HG02642 (cell line): Measurements from ENCODE around the gene UNC13B.
A peak's percentile ranks its signal among the peaks of the same experiment; 100 is the strongest.
"Not testable (repeated sequence)": the region's sequence is repeated elsewhere in the genome, so short reads cannot be mapped to it uniquely, and the experiment has no call there.

Experiments
- ATAC-seq: cut with Tn5 transposase; IDR thresholded peaks from one replicate; pipeline ENCODE4 v1.9.1; 2021; ENCODE audit warnings: mild to moderate bottlenecking; ENCODE audit not compliant: unreplicated experiment, poor library complexity

UNC13B gene

DNA sequence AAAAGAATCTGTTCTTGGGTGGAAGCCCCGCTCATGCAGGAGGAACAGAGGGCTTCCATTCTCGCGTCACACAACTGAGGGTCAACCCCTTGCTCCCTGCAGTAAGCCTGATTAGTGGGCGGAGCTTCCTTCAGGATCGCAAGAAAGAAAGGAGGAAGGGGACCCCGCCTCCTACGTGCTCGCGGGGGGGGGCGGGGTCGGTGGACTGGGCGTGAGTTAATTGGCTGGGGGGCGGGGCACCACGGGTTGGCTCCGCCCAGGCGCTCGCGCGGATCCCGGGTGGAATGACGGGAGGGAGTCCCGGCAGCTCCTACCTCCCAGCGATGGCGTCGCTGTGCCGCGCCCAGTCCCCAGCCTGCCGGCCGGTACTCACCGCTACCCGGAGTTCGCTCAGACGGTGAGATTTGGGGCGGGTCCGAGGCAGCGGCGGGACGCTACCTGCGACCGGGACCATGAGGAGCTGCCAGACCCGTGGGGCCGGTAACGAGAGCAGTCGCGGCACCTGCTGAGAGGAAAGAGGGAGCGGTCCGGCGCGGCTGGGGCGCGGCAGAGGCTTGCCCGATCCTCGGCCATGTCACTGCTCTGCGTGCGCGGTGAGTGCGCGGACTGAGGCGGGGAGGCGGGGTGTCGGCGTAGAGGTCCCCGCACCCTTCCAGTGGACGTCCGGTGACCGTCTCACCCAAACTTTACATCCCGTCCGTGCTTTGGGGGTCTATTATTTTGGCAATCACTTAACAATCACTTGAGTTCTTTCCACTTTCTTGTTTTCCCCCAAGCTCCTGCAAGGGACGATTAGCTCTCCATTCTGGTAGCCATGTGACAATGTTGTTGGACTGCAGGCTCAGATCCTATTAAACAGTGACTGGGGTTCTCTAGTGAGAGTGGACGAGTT is at the start of gene UNC13B:
Gene UNC13B, plus strand, starts transcription at position 297 of the 892 bp plus-strand sequence. Its CDS starts 275 bp downstream, at position 572.
- peak; percentile 75 for ATAC-seq

DNA sequence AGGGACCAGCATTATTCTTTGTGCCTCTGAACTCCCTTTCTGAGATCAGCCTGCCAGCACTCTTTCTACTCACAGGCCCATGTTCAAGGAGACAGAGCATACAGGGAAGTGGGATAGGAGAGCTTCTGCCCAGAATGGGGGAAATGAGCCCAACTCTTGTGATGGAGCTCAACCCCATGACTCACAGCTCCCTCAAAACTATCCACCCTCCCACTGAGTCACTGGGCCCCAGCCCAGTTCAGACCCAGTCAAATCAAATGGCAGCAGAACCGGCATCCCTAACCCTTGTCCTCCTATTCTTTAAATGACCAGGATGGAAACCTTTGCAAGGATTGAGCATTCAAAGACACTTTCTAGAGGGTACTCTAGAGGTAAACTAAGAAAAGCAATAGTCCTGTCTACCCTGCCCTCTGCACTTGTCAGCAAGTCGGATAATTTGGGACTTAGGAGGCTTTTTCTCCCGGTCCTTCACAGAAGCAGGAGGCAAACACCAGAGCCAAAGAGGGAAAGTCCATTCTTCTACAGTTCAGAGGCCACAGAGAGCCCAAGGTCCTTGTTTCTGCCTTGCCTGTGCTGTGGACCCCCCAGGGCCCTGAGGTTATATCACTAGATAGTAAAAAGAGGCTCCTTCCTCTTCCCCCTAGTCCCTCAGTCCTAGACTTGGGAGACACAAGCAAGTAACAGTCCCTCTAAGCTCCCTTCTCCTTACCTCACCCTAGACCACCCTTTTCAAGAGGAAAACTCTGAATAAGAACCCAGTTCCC is 49.4 kb upstream of the UNC13B start:
- ATAC-seq = no peak

DNA sequence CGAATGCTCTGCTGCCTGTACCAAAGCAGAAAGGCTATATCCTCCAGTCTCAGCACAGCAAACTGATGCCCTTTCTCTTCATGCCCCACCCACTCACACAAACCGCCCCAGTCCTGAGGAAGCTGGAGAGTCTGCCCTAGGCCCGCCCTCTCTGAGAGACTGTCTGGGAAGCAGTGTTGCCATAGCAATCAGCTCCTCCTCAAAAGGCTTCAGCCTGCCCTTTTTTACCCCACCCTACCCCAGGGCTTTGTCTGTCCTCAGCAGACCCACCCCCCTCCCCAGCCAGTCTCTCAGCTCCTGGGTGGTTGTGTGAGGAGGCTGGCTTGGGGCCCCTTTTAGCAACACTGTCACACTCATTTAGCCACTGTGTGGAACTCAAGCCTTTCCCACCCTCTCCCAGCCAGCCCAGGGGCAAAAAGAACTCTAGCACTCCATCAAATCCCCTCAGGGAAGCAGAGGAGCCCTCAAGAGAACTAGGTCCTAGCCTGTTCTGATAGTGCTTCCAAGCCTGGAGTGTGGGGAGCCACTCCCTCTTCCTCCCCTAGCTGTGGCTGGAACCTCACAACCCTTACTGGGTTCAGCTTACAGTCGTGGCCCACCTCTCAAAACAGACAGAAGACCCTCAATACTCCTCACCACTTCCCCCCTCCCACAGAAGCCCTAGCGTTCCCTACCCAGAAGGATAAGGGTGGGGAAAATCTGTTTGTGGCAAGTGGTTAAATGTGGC is 47.5 kb upstream of the UNC13B start:
- ATAC-seq = no peak

DNA sequence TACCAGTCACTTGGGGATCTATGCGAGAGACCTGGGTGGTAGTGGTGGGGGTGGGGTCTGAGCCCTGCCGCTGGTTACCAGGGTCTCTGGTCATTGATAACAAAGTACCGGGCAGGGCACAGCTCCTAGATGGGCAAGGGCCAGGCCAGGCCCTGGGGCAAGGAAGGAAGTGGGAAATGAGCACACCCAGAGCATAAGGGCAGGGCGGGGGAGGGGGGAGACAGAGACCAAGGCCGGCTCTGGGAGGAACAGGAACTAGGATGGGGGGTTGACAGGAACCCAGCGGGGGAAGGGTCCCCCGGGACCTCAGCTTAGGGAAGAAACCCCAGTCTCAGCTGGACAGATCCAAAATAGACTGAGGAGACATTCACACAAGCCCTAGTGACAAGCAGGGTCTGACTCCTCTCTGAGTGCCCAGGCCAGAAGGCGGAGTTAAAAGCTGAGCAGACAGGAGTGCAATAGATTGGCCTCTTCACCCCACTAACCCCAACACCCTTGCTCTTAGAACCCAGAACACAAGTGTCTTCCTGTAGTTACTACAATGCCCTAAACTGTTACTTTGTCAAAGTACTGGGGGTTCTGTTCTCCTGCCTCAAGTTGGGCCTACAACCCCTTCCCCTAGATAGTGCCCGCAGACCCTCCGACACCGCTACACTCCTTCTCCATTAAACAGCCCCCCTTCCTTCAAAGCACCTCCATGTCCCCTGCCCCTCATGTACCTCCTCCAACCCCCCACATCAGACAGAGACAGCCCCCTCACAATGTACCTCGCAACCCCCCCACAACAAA is 46.8 kb upstream of the UNC13B start:
- no peak for ATAC-seq

DNA sequence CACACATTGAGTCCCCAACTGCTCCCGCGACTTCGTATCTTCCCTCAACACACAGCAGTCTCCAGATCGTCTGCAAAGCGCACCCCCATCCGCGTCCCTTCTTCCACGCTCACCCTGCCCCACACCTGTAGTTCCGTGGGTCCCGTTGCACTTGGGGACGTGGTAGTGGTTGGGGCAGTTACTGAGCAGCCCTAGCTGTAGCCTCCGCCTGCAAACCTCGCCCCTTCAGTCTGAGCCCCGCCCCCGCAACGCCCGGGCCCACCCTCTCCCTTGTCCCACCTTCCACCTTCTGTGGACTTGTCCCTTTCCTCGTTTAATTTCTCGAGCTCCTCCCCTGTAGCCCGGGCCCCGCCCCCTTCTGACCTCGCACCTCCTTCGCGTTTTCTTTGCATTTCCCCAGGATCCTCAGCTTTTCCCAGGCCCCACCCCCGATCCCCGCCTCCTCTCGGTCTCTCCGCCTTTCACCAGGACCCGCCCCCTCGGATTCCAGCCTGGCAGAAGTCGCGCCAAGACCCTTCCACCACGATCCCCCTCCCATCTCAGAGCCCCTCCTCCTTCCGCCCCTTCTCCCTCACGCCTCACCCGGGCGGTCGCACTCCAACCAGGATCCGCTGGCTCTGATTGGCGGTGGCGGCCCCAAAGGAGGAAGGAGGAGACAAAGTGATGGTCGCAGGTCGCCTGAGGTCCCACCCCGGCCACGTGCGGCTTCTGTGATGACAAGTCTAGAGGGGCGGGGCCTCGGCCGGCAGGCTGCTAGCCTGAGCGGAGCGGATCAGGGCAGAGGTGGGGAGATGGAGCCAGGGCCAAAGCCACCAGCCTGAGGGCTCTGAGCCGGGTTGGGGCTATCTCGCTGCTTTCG is 45.9 kb upstream of the UNC13B start, which contains the start of gene ATOSB:
Gene ATOSB, minus strand, starts transcription at position 183 of the 859 bp plus-strand sequence. CDS start 7,588 bp downstream, outside the sequence.
- peak; percentile 70 for ATAC-seq

DNA sequence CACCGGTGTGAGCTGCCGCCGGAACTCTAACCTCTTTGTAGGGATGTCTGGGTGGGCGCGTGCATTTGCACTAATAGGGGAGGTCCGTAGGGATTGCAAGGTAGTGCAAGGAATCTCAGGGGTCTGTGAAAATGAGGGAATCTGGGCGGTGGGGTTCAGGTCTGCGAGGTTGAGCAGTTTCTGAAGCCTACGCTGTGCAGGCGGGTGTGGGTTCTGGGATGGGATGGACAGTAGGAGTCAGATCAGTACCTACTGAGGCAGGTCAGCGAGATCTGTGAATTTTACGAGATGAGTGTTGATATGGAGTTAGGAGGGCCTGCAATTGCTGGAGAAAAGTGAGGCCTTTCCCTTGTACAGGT is 45.3 kb upstream of the UNC13B start:
- peak; percentile 1 for ATAC-seq

GRCh38 chr9:35116898-35117551 is 44.8 kb upstream of the UNC13B start:
- ATAC-seq = peak; percentile 51

GRCh38 chr9:35134920-35135319 is 26.9 kb upstream of the UNC13B start:
- no peak for ATAC-seq

DNA sequence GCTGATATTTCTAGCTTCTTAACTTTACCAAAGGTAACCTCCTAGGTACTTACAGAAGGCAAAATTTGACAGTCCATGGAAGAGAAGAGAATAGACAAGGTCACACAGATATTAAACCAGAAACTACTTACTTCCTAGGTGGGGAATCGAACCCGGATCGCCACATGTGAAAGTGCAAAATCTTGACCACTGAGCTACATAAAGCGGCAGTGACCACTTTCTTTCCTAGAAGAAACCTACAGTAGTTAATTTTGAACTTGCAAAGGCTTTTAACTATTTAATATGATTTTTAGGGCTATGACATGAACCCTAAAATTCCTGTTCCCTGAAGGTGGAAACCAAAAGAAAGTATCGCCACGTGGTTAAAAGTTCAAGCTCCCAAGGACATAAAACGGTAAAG is 25.8 kb upstream of the UNC13B start:
- no peak for ATAC-seq

DNA sequence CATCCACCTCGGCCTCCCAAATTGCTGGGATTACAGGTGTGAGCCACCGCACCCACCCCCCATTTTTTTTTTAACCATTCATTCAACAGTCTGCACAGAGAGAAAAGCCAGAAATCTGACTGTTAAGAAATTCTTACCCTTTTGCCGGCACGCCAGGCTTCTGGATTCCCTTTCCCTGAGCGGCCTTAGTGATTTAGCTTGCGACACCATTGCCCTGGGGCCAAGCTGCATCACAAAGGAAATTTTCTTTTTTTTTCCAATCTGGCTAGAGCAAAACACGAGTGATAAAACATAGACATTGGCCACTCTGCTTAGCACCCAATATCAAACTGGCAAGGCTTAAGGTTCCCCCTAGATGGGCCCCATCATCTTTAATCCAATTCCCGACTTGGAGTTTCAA is 24.9 kb upstream of the UNC13B start:
- ATAC-seq = no peak

- ATAC-seq = no peak
These were observed 21.7 kb upstream of the UNC13B start for GRCh38 chr9:35140093-35140492.

DNA sequence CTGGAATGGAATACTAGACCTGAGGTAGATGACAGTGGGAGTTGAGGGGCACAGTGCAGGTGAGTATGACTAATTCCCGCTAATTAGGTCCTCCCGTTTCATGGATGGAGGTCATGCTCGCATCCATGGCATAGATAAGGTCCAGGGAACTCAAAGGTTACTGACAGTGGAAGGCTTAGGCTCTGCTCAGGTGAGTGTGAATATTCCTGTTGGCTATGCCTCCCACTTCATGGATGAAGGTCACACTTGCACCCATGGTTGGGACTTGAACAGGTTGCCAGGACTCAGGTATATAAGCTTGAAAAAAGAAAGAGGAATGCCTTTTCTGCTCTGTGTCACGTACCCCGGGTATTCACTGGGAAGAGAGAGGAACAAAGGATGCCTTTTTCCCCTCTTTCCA is 19.8 kb upstream of the UNC13B start:
- no peak for ATAC-seq

DNA sequence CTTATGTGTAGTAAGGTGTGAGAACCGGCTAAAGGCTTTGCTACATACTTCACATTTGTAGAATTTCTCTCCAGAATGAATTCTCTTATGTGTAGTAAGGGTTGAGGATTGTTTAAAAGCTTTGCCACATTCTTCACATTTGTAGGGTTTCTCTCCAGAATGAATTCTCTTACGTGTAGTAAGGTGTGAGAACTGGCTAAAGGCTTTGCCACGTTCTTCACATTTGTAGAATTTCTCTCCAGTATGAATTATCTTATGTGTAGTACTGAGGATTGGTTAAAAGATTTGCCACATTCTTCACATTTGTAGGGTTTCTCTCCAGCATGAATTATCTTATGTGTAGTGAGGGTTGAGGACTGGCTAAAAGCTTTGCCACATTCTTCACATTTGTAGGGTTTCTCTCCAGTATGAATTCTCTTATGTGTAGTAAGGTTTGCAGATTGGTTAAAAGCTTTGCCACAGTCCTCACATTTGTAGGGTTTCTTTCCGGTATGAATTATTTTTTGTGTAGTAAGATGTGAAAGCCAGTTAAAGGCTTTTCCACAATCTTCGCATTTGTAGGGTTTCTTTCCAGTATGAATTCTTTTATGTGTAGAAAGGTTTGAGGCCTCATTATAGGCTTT is 13.8 kb upstream of the UNC13B start:
- ATAC-seq = not testable (repeated sequence)

DNA sequence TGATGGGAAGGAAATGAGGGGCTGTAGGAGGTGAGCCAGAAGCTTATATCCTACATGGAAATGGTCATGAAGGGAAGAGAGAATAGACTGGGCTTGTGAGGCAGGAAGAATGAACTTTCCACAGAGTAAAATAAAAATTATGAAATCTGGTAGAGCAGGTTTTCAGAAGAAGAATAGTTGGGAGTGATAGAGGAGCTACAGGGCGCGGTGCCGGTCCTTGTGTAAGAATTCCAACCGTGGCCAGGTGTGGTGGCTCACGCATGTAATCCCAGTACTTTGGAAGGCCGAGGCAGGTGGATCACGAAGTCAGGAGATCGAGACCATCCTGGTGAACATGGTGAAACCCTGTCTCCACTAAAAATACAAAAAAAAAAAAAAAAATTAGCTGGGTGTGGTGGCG is 8.9 kb upstream of the UNC13B start:
- no peak for ATAC-seq

- ATAC-seq = no peak
These were observed 5.0 kb upstream of the UNC13B start for GRCh38 chr9:35156781-35157180.

GRCh38 chr9:35157836-35158235 is 4.0 kb upstream of the UNC13B start:
- ATAC-seq = not testable (repeated sequence)

- no peak for ATAC-seq
These were observed 3.1 kb upstream of the UNC13B start for GRCh38 chr9:35158501-35159280.
